GM19372 (cell line): ENCODE data around the gene C2CD4D.

Source experiments
- ATAC-seq: cut with Tn5 transposase; IDR thresholded peaks from one replicate; pipeline ENCODE4 v1.9.1; 2021; ENCODE audit warnings: mild to moderate bottlenecking, low read depth, moderate library complexity; ENCODE audit not compliant: unreplicated experiment

C2CD4D gene

DNA sequence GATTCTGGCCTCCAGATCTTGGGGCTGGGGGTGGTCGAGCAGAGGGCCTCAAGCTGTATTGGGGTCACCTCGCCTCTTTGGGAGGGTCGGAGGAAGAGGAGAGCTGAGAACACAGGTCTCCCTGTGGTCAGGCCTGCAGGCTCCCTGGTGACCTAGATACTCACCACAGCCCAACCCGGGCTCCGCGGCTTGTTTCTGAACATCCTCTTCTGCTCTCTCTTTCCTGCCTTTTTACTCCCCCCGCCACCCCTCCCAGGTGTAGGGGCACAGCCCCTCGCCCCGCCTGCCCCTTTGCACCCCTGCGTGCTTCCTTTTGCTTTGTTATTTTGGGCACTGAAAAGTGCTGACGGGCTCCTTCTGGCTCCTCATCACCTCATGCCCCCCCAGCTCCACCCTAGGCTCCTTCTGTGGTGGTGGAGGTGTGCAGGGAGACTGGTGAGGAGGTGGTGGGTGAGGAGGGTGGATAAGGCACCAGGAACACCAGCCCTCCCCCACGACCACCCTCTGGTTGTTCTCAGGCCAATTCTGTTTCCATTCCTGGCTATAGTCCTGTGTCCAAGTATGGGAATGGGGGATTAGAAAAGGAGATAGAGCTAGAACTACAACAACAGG, 23.8 kb downstream of the C2CD4D start:
- ATAC-seq = no peak

DNA sequence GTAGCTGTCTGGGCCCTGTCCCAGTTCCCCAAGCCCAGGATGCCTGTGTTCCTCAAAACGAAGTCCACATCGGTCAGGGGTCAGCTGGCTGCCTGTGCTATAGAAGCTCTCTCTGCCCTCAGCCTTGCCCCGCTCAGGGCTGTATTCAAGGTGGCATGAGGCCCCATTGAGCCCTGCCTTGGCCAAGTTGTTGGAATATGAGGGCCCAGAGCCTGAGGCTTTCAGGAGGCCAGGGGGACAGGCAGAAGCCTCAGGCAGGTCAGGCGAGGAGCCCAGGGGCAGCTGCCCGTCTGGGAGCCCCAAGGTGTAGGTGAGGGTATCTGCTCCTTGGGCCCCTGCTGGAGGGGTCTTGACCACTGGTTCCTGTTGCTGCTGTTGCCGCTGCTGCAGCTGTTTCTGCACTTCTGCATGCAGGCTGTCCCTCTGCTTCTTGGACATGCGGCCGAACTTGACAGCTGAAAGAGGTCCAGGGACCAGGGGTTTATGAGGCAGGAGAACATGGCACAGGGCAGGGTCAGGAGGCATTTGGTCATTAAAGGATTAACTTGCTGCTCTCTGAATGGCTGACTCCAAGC, 24.6 kb downstream of the C2CD4D start:
- ATAC-seq = no peak

DNA sequence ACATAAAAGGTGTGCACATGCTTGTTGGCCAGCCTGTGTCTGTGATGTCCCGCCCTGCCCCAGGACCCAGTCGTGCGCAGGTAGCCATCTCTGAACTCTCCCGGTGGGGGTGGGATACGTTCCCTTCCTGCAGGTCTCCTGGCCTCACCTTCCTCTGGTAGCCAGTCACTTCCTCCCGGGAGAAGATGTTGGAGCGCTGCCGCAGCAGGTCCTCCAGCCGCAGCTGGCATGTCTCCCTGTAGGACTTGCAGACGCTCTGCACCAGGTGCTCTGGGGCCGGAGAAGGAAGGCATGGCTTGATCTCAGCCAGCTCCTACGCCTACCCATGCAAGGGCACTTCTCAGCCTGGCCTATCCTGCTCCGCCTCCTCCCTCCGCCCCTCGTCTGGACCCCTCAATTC, 25.2 kb downstream of the C2CD4D start:
- ATAC-seq = no peak

DNA sequence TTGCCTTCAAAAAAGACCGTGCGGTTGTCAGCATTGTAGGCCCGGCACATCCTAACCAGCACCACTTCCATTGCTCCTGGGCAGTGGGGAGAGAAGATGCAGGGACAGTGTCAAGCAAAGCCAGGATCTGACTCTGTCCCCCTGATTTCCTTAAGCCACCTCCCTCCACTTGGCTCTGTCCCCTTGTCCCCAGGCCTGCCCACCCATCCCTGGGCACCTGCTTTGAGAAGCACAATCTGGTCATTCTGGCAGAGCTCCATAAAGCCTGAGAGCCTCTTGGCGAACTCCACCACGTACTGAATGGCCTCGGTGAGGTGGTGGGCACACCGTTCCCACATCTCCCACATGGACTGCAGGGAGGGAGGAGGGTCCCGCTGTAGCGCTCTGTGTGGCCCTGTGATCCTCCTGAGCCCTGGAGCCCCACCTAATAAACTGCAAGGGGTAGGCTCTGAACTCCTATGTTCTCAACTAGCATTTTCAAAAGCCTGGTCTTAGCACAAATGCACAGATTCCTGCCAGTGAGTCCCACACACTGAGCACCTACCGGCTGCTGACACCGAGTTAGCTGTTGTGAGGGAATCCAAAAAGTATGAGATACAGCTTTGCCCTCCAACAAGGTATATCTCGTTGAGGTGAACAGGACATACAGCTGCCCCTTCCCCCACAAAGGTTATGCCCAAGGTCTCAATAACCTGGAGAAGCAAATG, 26.2 kb downstream of the C2CD4D start:
- no peak for ATAC-seq

DNA sequence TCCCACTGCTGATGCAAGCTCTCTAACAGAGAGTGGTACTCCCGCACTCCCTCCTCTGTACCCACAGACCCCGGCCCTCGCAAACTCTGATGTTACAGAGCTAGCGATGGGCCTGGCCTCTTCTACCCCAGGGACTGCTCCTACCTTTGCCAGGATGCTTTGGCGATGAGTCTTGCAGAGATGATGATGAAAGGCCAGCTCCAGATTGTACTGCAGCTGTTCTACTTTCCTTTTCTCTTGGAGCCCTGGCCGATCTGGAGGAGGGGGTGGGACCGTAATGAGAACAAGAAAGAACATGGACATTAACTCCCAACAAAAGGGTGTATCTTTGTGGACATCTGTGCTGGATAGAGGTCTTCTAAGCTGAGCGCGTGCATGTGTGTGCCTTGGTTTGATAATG, 28.4 kb downstream of the C2CD4D start:
- no peak for ATAC-seq

DNA sequence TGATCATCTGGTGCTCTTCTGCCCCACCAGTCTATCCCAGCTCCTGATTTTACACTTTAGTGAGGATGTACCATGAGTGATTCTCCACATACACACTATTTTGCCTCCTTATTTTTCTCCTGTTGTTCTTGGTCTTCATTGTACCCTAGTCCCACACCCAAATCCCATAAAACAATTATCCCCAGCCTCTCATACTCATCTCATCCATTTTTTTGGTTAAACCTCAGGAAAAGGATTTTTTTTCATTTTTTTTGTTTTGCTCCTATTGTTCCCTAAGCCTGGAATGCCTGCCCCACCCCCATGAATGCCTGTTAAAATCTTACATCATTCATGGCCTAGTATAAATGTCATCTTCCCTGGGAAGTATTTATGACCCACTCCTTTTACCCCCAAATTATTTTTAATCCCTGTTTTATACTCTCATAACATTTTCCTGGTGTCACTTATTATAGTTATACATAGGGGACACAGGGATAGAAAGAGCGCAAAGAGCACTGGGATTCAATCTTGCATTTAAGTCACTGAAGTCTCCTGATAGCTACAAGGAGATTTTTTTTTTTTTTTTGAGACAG, 29.5 kb downstream of the C2CD4D start:
- no peak for ATAC-seq

DNA sequence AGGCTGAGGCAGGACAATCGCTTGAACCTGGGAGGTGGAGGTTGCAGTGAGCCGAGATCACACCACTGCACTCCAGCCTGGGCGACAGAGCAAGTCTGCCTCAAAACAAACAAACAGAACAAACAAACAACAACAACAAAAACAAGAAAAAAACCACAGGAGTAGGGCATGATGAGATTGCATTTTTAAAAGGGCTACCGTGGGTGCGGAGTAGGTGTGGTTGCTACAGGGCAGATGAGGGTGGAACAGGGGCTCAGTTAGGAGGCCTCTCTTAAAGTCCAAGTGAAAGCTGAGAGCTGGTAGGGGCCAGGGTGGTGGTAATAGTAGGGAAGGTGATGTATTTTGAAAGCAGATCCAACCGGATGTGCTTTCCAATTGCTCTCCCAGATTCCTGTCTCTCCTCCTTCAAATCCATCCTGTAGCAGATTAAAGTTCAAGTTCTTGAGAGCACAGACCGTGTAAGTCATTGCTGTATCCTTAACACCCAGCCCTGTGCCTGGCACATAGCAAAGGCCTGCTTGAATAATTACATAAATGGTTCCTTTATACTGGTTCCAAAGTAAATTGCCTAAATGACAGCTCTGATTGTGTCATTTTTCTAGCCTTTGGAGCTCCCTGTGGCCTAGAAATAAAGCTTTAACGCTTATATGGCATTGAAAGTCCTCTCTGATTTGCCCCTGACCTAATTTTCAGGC, 30.2 kb downstream of the C2CD4D start:
- no peak for ATAC-seq

DNA sequence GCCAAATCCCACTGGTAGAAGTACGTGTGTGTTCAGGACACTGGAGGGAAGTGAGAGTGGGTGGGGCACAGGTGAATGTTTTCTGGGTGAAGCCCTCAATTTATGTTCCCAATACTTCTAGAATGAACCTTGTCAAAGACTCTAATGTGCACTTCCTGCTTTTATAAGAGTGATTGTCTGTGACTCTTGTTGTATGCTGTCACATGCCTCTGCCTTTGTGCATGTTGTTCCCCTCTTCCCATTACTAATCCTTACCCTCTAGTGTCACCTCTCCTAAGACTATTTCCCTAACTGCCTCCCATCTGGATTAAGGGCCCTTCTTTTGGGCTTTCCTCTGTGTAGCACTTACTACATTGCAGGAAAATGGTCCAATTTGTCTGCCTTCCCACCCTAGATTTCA, 31.9 kb downstream of the C2CD4D start:
- ATAC-seq = no peak

DNA sequence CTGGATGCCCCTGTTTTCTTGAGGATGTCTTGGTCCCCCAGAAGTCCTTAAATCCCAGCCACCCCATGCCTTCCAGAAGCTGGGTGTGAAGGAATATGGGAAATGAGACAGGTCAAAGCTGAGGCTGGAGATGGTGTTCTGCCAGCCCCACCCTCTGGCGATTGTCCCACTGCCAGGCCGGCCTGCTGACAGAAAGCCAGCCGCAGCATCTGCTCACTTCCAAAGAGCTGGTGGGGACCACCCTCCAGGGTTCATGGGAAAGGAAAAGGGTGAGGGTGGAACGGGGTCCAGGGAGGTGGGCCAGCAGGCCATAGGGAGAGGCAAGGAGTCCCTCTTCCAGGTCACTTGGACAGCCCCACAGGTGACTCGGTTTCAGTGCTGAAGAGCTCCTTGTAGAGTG, 32.5 kb downstream of the C2CD4D start:
- no peak for ATAC-seq

DNA sequence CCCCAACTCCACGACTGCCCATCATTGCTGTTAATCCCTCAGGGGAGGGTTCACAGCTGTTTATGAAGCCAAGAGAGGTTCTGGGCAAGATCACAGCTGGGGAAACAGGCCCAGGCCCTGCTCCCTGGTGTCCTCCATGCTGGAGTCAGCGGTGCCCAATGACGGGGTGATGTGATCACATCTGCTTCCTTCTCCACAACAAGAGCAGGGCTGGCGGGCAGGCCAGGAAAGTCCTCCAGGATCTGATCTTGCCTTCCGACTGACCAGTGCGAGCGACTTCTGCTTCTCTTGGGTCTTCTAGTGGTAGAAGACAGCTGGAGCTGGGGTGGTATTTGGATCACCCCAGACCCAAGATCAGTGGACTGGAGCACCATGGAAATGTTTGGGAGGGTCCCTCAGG, 33.5 kb downstream of the C2CD4D start:
- ATAC-seq = no peak

DNA sequence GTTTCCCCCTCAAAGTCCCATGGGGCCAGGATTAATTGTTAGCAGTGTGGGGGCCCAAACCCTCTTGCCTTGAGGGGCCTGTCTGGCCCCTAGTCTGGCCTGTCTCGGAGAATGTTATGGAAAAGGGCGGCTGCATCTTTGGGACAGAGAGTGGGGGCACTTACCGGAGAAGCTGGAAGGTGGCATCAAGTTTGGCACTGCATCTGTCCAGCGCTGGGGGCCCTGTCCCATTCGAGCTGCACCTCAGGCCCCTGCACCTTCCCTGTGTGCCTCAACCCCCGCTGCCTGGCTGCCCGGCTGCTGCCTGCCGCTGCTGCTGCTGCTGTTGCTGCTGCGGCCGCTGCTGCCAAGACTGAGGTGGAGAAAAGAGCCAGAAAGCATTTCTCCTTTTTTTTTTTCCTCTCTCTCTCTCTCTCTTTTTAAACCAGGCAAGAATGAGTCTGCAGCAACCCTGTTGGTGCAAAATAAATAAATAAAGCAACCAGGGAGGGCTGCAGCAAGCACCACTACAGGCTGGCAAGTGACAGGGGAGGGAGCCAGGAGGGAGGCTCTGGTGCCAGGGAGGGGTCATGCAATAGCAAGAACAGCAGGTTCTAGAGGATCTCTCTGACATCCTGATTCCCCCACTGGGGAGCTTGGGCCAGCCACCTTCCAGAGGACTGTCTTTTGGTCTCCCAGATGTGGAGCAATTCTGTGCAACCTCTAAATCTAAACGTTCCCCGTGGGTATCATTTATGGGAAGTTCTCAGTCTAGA, 34.4 kb downstream of the C2CD4D start, which contains the start of gene LINGO4:
Gene LINGO4, minus strand, starts transcription at position 354 of the 755 bp plus-strand sequence. CDS start 2,715 bp downstream, outside the sequence.
- ATAC-seq = no peak

DNA sequence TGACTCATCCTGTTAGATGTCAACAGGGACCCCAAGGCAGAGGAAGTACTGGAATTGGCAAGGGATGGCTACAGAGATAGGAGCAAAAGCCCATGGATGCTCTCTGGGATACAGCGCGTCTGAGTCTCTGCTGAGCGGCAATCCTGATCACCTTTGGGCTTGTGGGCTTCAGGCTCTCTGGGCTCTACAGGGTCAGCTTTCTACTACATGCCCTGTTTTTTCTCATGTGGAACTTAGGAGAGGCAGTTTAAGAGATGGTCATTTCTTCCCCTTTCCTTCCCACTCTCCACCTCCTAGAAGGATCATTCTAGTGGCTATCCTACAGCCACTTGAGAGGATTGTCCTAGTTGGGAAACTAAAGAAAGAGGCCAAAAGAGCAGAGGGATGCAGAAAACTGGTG, 35.7 kb downstream of the C2CD4D start:
- ATAC-seq = no peak

DNA sequence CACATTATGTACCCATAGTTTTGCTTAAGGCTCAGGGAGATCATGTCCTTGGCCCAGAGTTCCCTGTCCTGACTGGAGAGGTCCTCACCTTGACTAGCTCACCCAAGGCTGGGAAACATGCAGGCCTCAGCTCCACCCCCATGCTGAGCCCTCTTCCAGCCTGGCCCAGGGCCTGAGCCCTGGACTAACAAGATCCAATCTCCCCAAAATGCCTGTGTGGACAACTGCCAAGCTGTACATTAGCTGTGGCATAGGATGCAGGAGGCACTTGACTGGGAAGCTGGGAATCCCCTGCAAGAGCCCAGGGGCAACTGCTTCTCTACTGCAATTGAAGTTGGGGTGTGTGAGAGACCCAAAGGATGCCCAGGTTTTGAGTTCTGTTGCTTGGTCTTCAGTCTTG, 36.5 kb downstream of the C2CD4D start:
- ATAC-seq = no peak

DNA sequence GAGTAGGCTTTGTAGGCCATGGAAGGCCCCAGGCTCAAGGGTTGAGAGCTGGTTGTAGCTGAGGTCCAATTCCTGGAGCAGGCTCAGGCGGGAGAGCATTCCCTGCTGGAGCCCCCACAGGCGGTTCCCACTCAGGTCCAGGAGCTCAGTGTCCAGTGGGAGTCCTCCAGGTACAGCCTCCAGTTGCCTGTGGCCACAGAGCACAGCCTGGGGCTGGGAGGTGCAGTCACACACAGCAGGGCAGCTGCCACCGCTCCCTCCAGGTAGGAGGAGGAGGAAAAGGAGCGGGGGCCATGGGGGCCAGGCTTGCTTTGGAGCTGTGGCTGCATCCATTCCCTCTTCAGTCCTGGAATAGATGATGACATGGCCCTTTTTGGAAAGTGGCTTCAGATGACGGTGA, 37.2 kb downstream of the C2CD4D start:
- ATAC-seq = no peak

DNA sequence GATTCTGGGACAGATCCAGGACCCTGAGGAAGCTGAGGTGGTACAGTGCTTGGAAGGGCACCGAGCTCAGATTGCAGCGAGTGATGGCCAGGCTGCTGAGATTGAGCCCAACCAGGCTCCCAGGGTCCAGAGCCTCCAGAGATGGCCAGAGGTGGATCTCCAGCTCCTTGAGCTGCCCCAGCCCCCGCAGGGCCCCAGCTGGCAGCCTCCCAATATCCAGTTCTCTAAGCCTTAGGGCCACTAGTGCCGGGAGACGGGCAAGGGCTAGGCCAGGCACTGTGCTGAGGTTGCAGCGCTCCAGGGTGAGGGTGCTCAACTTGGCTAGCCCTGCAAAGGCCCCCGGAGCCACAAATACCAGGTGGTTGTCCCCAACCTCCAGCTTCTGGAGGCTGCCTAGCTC, 37.8 kb downstream of the C2CD4D start:
- ATAC-seq = no peak

DNA sequence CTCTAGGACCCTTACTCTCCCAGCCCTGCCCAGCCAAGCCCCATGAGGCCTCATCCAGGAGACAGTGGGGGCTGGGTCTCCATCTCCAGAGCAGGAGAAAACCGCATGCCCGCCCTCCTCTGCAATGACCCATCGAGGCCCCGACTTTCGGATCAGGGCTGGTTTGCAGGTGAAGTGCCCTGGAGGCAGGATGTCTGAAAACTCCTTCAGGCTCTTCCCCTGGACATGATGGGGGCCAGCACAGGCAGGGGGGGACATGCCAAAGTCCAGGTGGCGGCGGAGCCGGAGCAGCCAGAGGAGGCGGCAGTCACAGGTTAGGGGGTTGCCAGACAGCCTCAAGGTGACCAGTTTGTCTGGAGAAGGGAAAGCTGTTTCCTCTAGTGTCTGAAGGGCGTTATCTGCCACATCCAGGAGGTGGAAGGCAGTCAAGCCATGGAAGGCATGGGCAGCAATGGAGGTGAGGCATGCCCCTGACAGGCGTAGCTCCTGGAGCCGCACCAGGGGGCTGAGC, 38.3 kb downstream of the C2CD4D start:
- no peak for ATAC-seq

DNA sequence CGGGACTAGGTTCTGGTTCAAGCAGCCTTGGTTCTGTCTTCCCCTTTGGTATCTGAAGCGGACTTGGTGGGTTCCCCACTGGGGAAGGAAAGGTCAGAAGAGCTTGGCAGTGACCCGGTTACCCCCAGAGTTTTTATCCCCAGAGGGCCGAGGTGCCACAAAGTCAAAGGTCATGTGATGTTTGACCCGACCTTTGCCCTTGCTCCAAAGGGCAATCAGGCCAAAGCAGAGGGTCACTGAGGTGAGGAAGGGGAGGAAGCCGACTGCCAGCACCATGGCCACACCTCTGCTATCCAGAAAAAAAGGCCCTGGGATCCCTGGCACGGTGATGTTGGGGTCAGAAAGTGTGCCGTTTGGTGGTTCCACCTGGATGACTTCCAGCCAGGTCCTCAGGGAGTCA, 38.8 kb downstream of the C2CD4D start:
- no peak for ATAC-seq

DNA sequence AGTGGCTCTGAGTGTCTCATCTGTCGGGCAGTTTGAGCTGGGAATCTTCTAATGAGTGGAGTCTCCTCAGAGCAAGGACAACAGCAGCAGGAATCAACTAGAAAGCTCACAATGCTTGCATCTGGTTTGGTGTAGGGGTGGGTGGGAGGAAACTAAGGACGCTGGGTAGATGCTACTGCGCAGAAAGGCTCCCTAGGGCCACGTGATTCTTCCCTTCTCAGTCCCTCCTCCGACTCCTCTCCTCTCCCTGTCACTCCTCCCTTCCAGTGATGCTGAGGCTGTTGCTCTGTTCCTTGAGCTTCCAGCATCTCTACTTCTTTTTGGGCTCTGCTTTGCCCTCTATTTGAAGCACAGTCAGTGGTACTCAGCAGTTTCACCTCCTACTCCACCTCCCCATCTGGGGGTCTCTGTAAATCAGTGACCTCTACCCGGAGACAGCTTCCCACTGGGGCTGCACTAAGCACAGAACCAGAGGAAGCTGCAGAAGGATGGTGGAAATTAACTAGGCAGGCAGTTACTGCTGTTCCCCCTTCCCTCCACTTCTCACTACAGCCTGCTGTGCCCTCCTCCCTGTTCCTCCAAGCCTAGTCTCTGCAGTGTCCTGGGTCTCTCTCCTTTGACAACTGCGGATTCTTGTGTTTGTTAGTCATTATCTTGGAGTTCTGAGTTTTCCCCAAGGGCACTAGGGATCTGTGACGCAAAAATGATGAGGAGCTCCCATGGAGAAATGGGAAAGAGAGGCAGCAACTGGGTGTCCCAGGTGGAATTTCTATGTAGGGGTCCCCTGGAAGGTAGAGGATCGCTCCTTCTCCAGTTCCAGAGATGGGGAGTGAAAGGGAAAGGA, 40.2 kb downstream of the C2CD4D start:
- ATAC-seq = no peak

DNA sequence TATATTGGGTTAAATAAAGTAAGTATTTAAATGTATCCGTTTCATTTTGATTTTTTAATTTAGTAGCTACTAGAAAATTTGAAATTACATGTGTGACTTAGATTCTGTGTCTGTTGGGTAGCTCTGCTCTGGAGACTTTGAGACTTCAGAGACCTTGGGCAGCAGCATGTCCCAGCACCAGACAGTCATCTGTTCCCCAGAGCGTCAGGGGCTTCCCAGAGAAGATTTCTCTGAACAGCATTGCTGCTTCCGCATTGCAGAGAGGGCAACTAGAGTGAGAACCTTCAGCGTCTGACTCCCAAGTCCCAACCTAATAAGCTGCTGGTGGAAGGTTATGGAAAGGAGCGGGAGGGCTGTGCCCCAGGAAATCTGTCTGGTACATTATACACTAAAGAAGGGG, 41.0 kb downstream of the C2CD4D start:
- no peak for ATAC-seq
